Bronchial epithelial cell (primary cell): ENCODE results near the gene NPFFR1. TPM values are rescaled to one million over a fixed set of nuclear protein-coding genes. Genes with fewer than 3 reads are reported as not detected.
"Not testable (repeated sequence)": the region's sequence is repeated elsewhere in the genome, so short reads cannot be mapped to it uniquely, and the experiment has no call there.

Experiments
- DNase-seq: peaks from one replicate; pipeline ENCODE4 v3.0.0-alpha.2; 2010; ENCODE audit warnings: low read depth
- FAIRE-seq: peaks from 2 replicates; lab custom pipeline; 2011; peaks lifted over from hg19 to GRCh38; lab: Jason Lieb, UNC
- H3K27me3 ChIP-seq: 2 replicates; pipeline ENCODE4 v1.5.1; 2011; ENCODE audit warnings: low read length; ENCODE audit not compliant: control insufficient read depth, insufficient read depth
- H3K36me3 ChIP-seq: 2 replicates; pipeline ENCODE4 v1.5.1; 2011; ENCODE audit warnings: low read length; ENCODE audit not compliant: control insufficient read depth, insufficient read depth
- H3K4me3 ChIP-seq: 2 replicates; pipeline ENCODE4 v1.5.1; 2011; ENCODE audit warnings: mild to moderate bottlenecking, low read depth, low read length, control low read depth
- CTCF ChIP-seq: IDR thresholded peaks from 2 replicates; pipeline ENCODE4 v1.5.1; 2011; ENCODE audit warnings: mild to moderate bottlenecking, moderate library complexity, low read length, control low read depth, inconsistent platforms; ENCODE audit not compliant: insufficient read depth, severe bottlenecking
- total RNA-seq: library from RNA; depleted of rRNA; stranded (reverse); fragments of >200 nt; gene quantifications from 2 replicates; pipeline ENCODE4 v1.2.1, GENCODE V29; 2014

Gene NPFFR1
- total RNA-seq, 1 donor from 2014 or later: not detected

- not testable (repeated sequence) for H3K36me3 ChIP-seq, H3K27me3 ChIP-seq, DNase-seq, FAIRE-seq, H3K4me3 ChIP-seq
Observed at GRCh38 chr10:70237958-70238536, 45.8 kb downstream of the NPFFR1 start.

- Histone ChIP-seq H3K36me3 (peaks cover 2% of the 10 kb centered on the region), H3K4me3 (no peak overlapping the region), H3K27me3 (no peaks in the 10 kb centered on the region)
- FAIRE-seq (no peak), DNase-seq (no peak)
- TF ChIP-seq CTCF: no peak
Observed at GRCh38 chr10:70234668-70235447, 48.9 kb downstream of the NPFFR1 start.

- Histone ChIP-seq H3K27me3 (no peaks in the 10 kb centered on the region), H3K4me3 (peak overlapping the region; percentile 94), H3K36me3 (peaks cover 4% of the 10 kb centered on the region)
- TF ChIP-seq CTCF: no peak
- no peak for FAIRE-seq
- no peak for DNase-seq
Observed at GRCh38 chr10:70233939-70234300, 49.9 kb downstream of the NPFFR1 start.

- FAIRE-seq (no peak), DNase-seq (peak; percentile 83)
- Histone ChIP-seq H3K27me3 (no peaks in the 10 kb centered on the region), H3K36me3 (peaks cover 4% of the 10 kb centered on the region), H3K4me3 (peak within 1 kb of the TSS; percentile 94)
- peak; percentile 32 for TF ChIP-seq CTCF
Observed at GRCh38 chr10:70233109-70233938, 50.5 kb downstream of the NPFFR1 start, which contains the start of gene PPA1. TSS of gene PPA1 (minus strand) at chr10:70233429. CDS start at chr10:70233327, 102 bp downstream.

- FAIRE-seq: no peak
Observed at GRCh38 chr10:70232859-70233108, 51.0 kb downstream of the NPFFR1 start.

More at GRCh38 chr10:70232859-70233108, 51.0 kb downstream of the NPFFR1 start:
- TF ChIP-seq CTCF: no peak
- no peaks in the 10 kb centered on the region for H3K27me3 ChIP-seq
- no peak for DNase-seq
- H3K4me3 ChIP-seq: peak overlapping the region; percentile 94
- H3K36me3 ChIP-seq: peaks cover 4% of the 10 kb centered on the region
